IMR-90 (cell line): ENCODE results near the gene HYAL1. TPM values are rescaled to one million over a fixed set of nuclear protein-coding genes. Genes with fewer than 3 reads are reported as not detected.

Source experiments
- ATAC-seq: fragments of 200-7000 bp; cut with Tn5 transposase; 2 replicates; pipeline ENCODE4 v1.9.1; 2020; ENCODE audit warnings: low read depth, mild to moderate bottlenecking, moderate library complexity
- BruUV-seq: library from RNA; stranded (reverse); fragments of 400-500 nt; replicated peaks from 2 replicates; lab custom pipeline; 2021; lab: Mats Ljungman, UMichigan
- CTCF ChIA-PET: fragments of 300-600 bp; formaldehyde crosslinking; extraction: SDS; loops from one replicate; lab custom pipeline; 2021; ENCODE audit warnings: antibody characterized with exemption; lab: Yijun Ruan, JAX
- POLR2A ChIA-PET: fragments of 300-600 bp; sonication (Branson Sonifier 250); formaldehyde crosslinking; loops from one replicate; lab custom pipeline; 2022; ENCODE audit warnings: antibody characterized with exemption; ENCODE audit not compliant: unreplicated experiment; lab: Charles Lee
- DNase-seq: peaks from one replicate; pipeline ENCODE4 v3.0.0; 2013
- H2AFZ ChIP-seq: replicated peaks from 2 replicates; pipeline ENCODE3; 2013; ENCODE audit warnings: low read length, mild to moderate bottlenecking; ENCODE audit not compliant: poor library complexity
- H2AK5ac ChIP-seq: 2 replicates; pipeline ENCODE4 v1.6.1; 2013; ENCODE audit warnings: low read depth, low read length, inconsistent platforms
- H2AK9ac ChIP-seq: replicated peaks from 2 replicates; pipeline ENCODE3; 2013; ENCODE audit warnings: mild to moderate bottlenecking, low read depth, low read length, moderate library complexity; ENCODE audit not compliant: poor library complexity
- H2BK120ac ChIP-seq: 2 replicates; pipeline ENCODE4 v1.6.1; 2013; ENCODE audit warnings: low read depth, low read length, inconsistent platforms
- H2BK15ac ChIP-seq: 3 replicates; pipeline ENCODE4 v1.6.1; 2013; ENCODE audit warnings: low read depth, low read length, inconsistent platforms
- H2BK20ac ChIP-seq: 2 replicates; pipeline ENCODE4 v1.6.1; 2013; ENCODE audit warnings: low read depth, mild to moderate bottlenecking, inconsistent platforms, low read length, moderate library complexity
- H2BK5ac ChIP-seq: 2 replicates; pipeline ENCODE4 v1.6.1; 2013; ENCODE audit warnings: mild to moderate bottlenecking, low read depth, low read length, inconsistent platforms; ENCODE audit not compliant: poor library complexity, severe bottlenecking
- H3K14ac ChIP-seq: replicated peaks from 2 replicates; pipeline ENCODE4 v1.6.1; 2013; ENCODE audit warnings: low read depth, low read length, inconsistent platforms
- H3K18ac ChIP-seq: 2 replicates; pipeline ENCODE4 v1.6.1; 2013; ENCODE audit warnings: low read depth, low read length, control low read depth
- H3K23ac ChIP-seq: 2 replicates; pipeline ENCODE4 v1.6.1; 2013; ENCODE audit warnings: low read depth, low read length, inconsistent platforms
- H3K27ac ChIP-seq: 2 replicates; pipeline ENCODE4 v1.5.1; 2013; ENCODE audit warnings: mild to moderate bottlenecking, control low read depth, low read length; ENCODE audit not compliant: insufficient read depth
- H3K27me3 ChIP-seq: 2 replicates; pipeline ENCODE4 v1.6.1; 2013; ENCODE audit warnings: low read length; ENCODE audit not compliant: control insufficient read depth, insufficient read depth
- H3K36me3 ChIP-seq: 2 replicates; pipeline ENCODE4 v1.6.1; 2013; ENCODE audit warnings: low read length, mixed read lengths; ENCODE audit not compliant: control insufficient read depth, insufficient read depth
- H3K4ac ChIP-seq: 2 replicates; pipeline ENCODE4 v1.6.1; 2013; ENCODE audit warnings: low read depth, low read length, inconsistent platforms
- H3K4me1 ChIP-seq: 2 replicates; pipeline ENCODE4 v1.6.1; 2013; ENCODE audit warnings: low read length, mixed read lengths; ENCODE audit not compliant: control insufficient read depth, insufficient read depth
- H3K4me2 ChIP-seq: 2 replicates; pipeline ENCODE4 v1.6.1; 2013; ENCODE audit warnings: low read depth, mild to moderate bottlenecking, control low read depth, low read length, moderate library complexity
- H3K4me3 ChIP-seq: 2 replicates; pipeline ENCODE4 v1.5.1; 2013; ENCODE audit warnings: low read depth, mild to moderate bottlenecking, control low read depth, low read length, moderate library complexity; ENCODE audit not compliant: insufficient read depth
- H3K56ac ChIP-seq: 2 replicates; pipeline ENCODE4 v1.6.1; 2013; ENCODE audit warnings: low read length, inconsistent platforms; ENCODE audit not compliant: insufficient read depth; ENCODE audit errors: extremely low read depth
- H3K79me1 ChIP-seq, 2 experiments: 2 replicates each; pipeline ENCODE4 v1.6.1; 2013; ENCODE audit warnings: low read length in 2 of 2, inconsistent platforms in 1 of 2, low read depth in 1 of 2
- H3K9ac ChIP-seq: 2 replicates; pipeline ENCODE4 v1.6.1; 2013; ENCODE audit warnings: low read depth, low read length, control low read depth
- H3K9me1 ChIP-seq: 2 replicates; pipeline ENCODE4 v1.6.1; 2013; ENCODE audit warnings: low read length, inconsistent platforms; ENCODE audit not compliant: insufficient read depth
- H3K9me3 ChIP-seq: 2 replicates; pipeline ENCODE4 v1.6.1; 2013; ENCODE audit warnings: low read length; ENCODE audit not compliant: control insufficient read depth, insufficient read depth
- H4K20me1 ChIP-seq: 2 replicates; pipeline ENCODE4 v1.6.1; 2013; ENCODE audit warnings: low read length, inconsistent platforms; ENCODE audit not compliant: insufficient read depth
- H4K5ac ChIP-seq: 2 replicates; pipeline ENCODE4 v1.6.1; 2013; ENCODE audit warnings: mild to moderate bottlenecking, low read depth, low read length, control low read depth
- H4K8ac ChIP-seq, 2 experiments: 2 replicates each; pipeline ENCODE4 v1.6.1; 2013; ENCODE audit warnings: low read depth in 2 of 2, low read length in 2 of 2, control low read depth in 1 of 2, inconsistent platforms in 1 of 2
- H4K91ac ChIP-seq: 2 replicates; pipeline ENCODE4 v1.6.1; 2013; ENCODE audit warnings: low read depth, low read length, inconsistent platforms; ENCODE audit not compliant: insufficient read depth
- BHLHE40 ChIP-seq: fragments of 150-350 bp; IDR thresholded peaks from 2 replicates; pipeline ENCODE4 v1.6.1; 2016; ENCODE audit warnings: mild to moderate bottlenecking, low read depth, low read length
- CEBPB ChIP-seq: IDR thresholded peaks from 2 replicates; pipeline ENCODE4 v1.6.1; 2012; ENCODE audit warnings: low read depth, low read length, improper control_type of control experiment
- CHD1 ChIP-seq: IDR thresholded peaks from 2 replicates; pipeline ENCODE4 v1.6.1; 2012; ENCODE audit warnings: low read depth, low read length, improper control_type of control experiment
- ELK1 ChIP-seq: fragments of 150-350 bp; IDR thresholded peaks from 2 replicates; pipeline ENCODE4 v1.6.1; 2016; ENCODE audit warnings: low read depth, mild to moderate bottlenecking, low read length, moderate library complexity, borderline replicate concordance
- FOS ChIP-seq: fragments of 150-350 bp; IDR thresholded peaks from 2 replicates; pipeline ENCODE4 v1.6.1; 2016; ENCODE audit warnings: low read depth, low read length
- MAFK ChIP-seq: IDR thresholded peaks from 2 replicates; pipeline ENCODE4 v1.6.1; 2012; ENCODE audit warnings: low read depth, low read length, improper control_type of control experiment
- MAZ ChIP-seq: IDR thresholded peaks from 2 replicates; pipeline ENCODE4 v1.6.1; 2012; ENCODE audit warnings: low read depth, mild to moderate bottlenecking, low read length, improper control_type of control experiment, moderate library complexity, borderline replicate concordance
- MXI1 ChIP-seq: IDR thresholded peaks from 2 replicates; pipeline ENCODE4 v1.6.1; 2012; ENCODE audit warnings: low read depth, mild to moderate bottlenecking, low read length, moderate library complexity, borderline replicate concordance
- NFE2L2 ChIP-seq: fragments of 150-350 bp; IDR thresholded peaks from 2 replicates; pipeline ENCODE4 v1.6.1; 2016; ENCODE audit warnings: low read depth, mild to moderate bottlenecking, low read length
- POLR2A ChIP-seq: IDR thresholded peaks from 2 replicates; pipeline ENCODE4 v1.6.1; 2012; ENCODE audit warnings: mild to moderate bottlenecking, low read depth, low read length
- RAD21 ChIP-seq: IDR thresholded peaks from 2 replicates; pipeline ENCODE4 v1.6.1; 2012; ENCODE audit warnings: low read length, improper control_type of control experiment
- RCOR1 ChIP-seq: IDR thresholded peaks from 2 replicates; pipeline ENCODE4 v1.6.1; 2012; ENCODE audit warnings: mild to moderate bottlenecking, low read length, improper control_type of control experiment; ENCODE audit not compliant: insufficient replicate concordance
- RFX5 ChIP-seq: IDR thresholded peaks from 2 replicates; pipeline ENCODE4 v1.8.0; 2012; ENCODE audit warnings: low read depth, mild to moderate bottlenecking, low read length, moderate library complexity
- SMC3 ChIP-seq: fragments of 150-350 bp; IDR thresholded peaks from 2 replicates; pipeline ENCODE4 v1.6.1; 2016; ENCODE audit warnings: low read depth, mild to moderate bottlenecking, antibody characterized with exemption, low read length, moderate library complexity
- WGBS, 2 experiments: methylation state at CpG; one replicate each; pipeline versions ENCODE4 v1.1.5 to v1.1.7; 2013; ENCODE audit warnings: missing lambda C conversion rate in 2 of 2; ENCODE audit not compliant: insufficient read length in 1 of 2; ENCODE audit errors: extremely low coverage in 2 of 2; 5-methylcytosine and 5-hydroxymethylcytosine counted together
- dilution Hi-C: fragments of 300-500 bp; cut with HindIII; formaldehyde crosslinking; loops from one replicate; pipeline ENCODE4 v1.14.3; 2018; ENCODE audit warnings: low sequenced_read_pairs; ENCODE audit not compliant: unreplicated experiment
- in situ Hi-C: fragments of 300-500 bp; cut with MboI; formaldehyde crosslinking; loops from 3 replicates; pipeline ENCODE4 v1.14.3; 2019; ENCODE audit warnings: low sequenced_read_pairs, inconsistent platforms, mixed read lengths
- intact Hi-C: fragments of 100-400 bp; cut with micrococcal nuclease; formaldehyde crosslinking; loops from 2 replicates; pipeline ENCODE4 v1.10.0; 2022
- polyA plus RNA-seq, 3 experiments: library from polyadenylated mRNA; depleted of rRNA; stranded (reverse); fragments of >200 nt; gene quantifications; 2 replicates each; pipeline ENCODE4 v1.2.3, GENCODE V29; 2012; ENCODE audit warnings: low replicate concordance in 1 of 3
- total RNA-seq: library from RNA; depleted of rRNA; stranded (reverse); fragments of >200 nt; gene quantifications from 2 replicates; pipeline ENCODE4 v1.2.3, GENCODE V29; 2012
- TF ChIP-seq, protein P1 (sequence below): conservative IDR thresholded peaks from 2 replicates; pipeline ENCODE4 v1.5.1; 2012; ENCODE audit warnings: mild to moderate bottlenecking, low read depth, low read length, improper control_type of control experiment

The HYAL1 gene
- total and polyA plus RNA-seq, 2 of the 4 experiments (the other 2 are of a cell fraction): 0.32 to 0.36 TPM

DNA sequence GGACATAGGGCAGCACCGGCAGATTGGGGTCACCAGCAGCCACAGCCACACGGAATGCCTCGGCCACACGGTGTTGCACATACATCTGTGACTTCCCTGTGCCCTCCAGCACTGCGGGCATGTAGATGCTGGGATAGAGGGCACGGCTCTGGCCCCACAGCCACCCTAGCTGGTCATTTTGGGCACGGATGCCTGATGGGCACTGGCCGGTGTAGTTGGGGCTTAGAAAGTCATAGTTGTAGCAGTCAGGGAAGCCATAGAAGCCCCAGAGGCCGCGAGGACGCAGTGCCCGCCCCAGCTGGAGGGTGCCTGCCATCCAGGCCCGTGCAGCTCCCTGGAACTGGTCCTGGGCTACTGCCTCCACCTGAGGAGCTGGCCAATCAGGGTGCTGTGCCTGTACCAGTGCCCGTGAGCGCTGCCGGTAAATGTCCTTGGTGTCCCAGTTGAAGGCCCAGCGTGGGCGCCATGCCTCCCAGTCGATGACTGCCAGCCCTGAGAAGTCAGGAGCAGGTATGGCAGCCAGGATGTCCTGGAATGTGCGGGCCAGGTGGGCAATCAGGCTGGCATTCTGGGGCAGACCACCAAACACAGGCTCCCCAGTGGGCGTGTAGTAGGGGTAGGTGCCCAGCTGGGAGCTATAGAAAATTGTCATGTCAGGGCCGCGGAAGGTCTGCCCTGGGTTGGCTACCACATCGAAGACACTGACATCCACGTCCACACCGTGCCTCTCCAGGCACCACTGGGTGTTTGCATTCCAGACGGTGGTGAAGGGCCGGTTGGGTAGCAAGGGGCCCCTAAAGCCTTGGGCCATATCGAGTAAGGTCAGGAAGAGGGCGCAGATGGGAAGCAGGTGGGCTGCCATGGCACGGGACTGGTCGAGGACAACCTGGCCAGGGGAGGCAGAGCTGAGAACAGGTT, 1.0 kb downstream of the HYAL1 start:
- CTCF ChIA-PET: no interaction called here
- Histone ChIP-seq H2BK20ac (no peak overlapping the region), H4K91ac (no peak overlapping the region), H3K36me3 (no peaks in the 10 kb centered on the region), H3K4me2 (no peak overlapping the region), H2BK120ac (no peak overlapping the region), H3K4ac (no peak overlapping the region), H3K9me1 (peaks cover 21% of the 10 kb centered on the region), H2AFZ (no peak overlapping the region), H4K8ac (no peak overlapping the region), H2AK5ac (no peak overlapping the region), H3K23ac (no peak overlapping the region), H3K4me1 (peaks cover 13% of the 10 kb centered on the region), H2AK9ac (peak overlapping the region; percentile 37), H3K18ac (no peak overlapping the region), H2BK5ac (no peak overlapping the region), H3K56ac (no peak overlapping the region), H2BK15ac (no peak overlapping the region), H4K20me1 (no peaks in the 10 kb centered on the region), H3K9me3 (no peaks in the 10 kb centered on the region), H3K14ac (no peak overlapping the region), H4K5ac (no peak overlapping the region), H3K9ac (no peak overlapping the region), H3K27me3 (no peaks in the 10 kb centered on the region), H3K27ac (no peak overlapping the region), H3K4me3 (no peak overlapping the region), H3K79me1 (peaks cover 13 to 31% of the 10 kb centered on the region in 2 experiments)
- 85% methylated on average over 12 of the region's 32 CpGs; no CpG with 5 or more reads in 1 of the 2 experiments for WGBS, 2 experiments
- in situ Hi-C loops (no loop called here), dilution Hi-C loops (no loop called here), intact Hi-C loops (no loop called here)
- ATAC-seq (no peak), DNase-seq (no peak)
- BruUV-seq: no TSS peak
- POLR2A ChIA-PET: no interaction called here
- no peak for TF ChIP-seq FOS
- TF ChIP-seq BHLHE40: no peak
- TF ChIP-seq POLR2A: no peak
- no peak for TF ChIP-seq MXI1
- TF ChIP-seq RAD21: no peak
- TF ChIP-seq MAFK: no peak
- TF ChIP-seq CEBPB: no peak
- TF ChIP-seq ELK1: no peak
- TF ChIP-seq NFE2L2: no peak
- no peak for TF ChIP-seq MAZ
- no peak for TF ChIP-seq SMC3
- no peak for TF ChIP-seq RCOR1
- no peak for TF ChIP-seq CHD1
- TF ChIP-seq RFX5: no peak
- TF ChIP-seq, protein P1, sequence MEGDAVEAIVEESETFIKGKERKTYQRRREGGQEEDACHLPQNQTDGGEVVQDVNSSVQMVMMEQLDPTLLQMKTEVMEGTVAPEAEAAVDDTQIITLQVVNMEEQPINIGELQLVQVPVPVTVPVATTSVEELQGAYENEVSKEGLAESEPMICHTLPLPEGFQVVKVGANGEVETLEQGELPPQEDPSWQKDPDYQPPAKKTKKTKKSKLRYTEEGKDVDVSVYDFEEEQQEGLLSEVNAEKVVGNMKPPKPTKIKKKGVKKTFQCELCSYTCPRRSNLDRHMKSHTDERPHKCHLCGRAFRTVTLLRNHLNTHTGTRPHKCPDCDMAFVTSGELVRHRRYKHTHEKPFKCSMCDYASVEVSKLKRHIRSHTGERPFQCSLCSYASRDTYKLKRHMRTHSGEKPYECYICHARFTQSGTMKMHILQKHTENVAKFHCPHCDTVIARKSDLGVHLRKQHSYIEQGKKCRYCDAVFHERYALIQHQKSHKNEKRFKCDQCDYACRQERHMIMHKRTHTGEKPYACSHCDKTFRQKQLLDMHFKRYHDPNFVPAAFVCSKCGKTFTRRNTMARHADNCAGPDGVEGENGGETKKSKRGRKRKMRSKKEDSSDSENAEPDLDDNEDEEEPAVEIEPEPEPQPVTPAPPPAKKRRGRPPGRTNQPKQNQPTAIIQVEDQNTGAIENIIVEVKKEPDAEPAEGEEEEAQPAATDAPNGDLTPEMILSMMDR: no peak
